Mononuclear cell (primary cell): ENCODE results near the gene RAD51B. TPM values are rescaled to one million over a fixed set of nuclear protein-coding genes. Genes with fewer than 3 reads are reported as not detected.

Experiments
- H3K27me3 ChIP-seq: 2 replicates; pipeline ENCODE4 v1.6.0; 2011; ENCODE audit warnings: low read length, control low read depth; ENCODE audit not compliant: insufficient read depth
- H3K4me1 ChIP-seq: 2 replicates; pipeline ENCODE4 v1.5.1; 2011; ENCODE audit warnings: mild to moderate bottlenecking, low read length, control low read depth; ENCODE audit not compliant: insufficient read depth
- H3K4me3 ChIP-seq: 2 replicates; pipeline ENCODE4 v1.5.1; 2011; ENCODE audit warnings: mild to moderate bottlenecking, low read length, moderate library complexity
- H3K9me3 ChIP-seq: 2 replicates; pipeline ENCODE4 v1.5.1; 2011; ENCODE audit warnings: low read depth, mild to moderate bottlenecking, control low read depth, low read length
- total RNA-seq: library from RNA; depleted of rRNA; stranded (reverse); fragments of >200 nt; gene quantifications from one replicate; pipeline ENCODE4 v1.2.3, GENCODE V29; 2012

RAD51B gene
- total RNA-seq, 1 donor = 21.4 TPM

DNA sequence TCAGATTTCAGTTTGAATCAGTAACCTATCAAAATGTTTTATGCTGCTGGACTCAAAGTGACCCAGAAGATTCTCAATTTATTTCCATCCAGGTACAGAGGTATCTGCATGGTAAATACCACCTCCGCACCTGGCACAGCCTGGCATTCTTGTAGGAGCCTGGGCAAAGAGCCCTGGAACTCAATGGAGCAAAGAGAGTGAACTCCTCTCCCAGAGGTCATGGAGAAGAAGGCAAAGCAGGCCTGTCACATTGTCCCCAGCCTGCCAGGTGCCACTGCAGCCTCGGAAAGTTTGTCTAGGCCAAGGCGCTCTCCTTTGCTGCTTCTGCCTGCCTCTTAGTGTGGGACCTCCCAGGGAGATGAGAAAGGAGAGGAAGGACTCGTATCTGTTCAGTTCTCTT lies 653.5 kb downstream of the RAD51B start:
- H3K9me3 ChIP-seq = no peaks in the 10 kb centered on the region
- no peak overlapping the region for H3K4me3 ChIP-seq
- H3K27me3 ChIP-seq = no peaks in the 10 kb centered on the region
- H3K4me1 ChIP-seq = peaks cover 86% of the 10 kb centered on the region

DNA sequence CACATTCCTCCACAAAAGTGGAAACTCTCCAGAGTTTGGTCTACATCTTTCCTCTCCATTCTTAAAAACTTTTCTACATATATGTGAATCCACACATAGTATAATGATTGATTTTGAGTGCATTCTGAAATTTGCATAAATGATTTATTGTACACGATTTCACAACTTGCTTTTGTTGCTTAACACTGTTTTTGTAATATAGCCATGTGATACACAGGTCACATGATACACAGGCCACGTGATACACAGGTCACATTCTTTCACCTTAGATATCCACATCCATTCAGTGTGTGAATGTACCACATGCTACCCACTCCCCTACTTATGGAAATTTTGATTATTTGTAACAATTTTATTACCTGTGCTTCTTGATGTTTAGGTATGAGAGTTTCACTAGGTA lies 654.2 kb downstream of the RAD51B start:
- H3K9me3 ChIP-seq = no peaks in the 10 kb centered on the region
- no peak overlapping the region for H3K4me3 ChIP-seq
- H3K27me3 ChIP-seq = no peaks in the 10 kb centered on the region
- peaks cover 79% of the 10 kb centered on the region for H3K4me1 ChIP-seq

DNA sequence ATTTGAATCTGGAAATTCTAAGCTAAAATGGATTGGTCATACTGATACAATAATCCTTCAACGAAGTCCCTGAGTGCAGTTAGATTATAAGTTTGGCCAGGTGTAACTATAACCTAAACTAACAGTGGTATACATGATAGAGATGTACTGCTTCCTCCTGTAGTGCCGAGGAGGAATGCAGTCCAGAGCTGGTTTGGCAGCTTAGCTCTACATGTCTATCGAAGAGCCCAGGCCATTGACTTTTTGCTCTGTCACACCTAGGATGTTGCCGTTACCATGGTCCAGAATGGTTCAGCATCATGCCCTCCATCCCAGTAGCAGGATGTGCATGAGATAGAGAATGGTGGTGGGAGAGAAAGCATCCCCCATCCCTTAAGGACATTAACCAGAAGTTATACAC lies 655.2 kb downstream of the RAD51B start:
- Histone ChIP-seq H3K9me3 (no peaks in the 10 kb centered on the region), H3K4me1 (peaks cover 74% of the 10 kb centered on the region), H3K27me3 (no peaks in the 10 kb centered on the region), H3K4me3 (no peak overlapping the region)

DNA sequence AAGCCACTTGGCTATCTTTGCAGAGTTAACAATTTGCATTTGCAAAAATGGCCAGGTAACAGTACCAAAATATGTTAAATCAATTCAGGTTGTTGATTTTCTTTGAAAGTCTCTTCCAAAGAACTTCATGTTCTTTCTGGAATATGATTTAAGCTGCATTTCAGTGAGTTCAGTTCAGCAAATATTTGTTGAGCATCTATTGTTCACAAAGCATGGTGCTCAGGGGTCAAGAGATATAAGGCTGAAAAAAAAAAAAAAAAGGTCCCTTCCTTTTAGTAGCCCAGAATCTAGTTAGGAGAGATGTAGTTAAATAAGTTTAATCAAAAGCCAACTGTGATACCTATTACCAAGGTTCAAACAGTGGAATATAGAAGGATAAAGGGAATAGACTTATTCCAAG lies 656.2 kb downstream of the RAD51B start:
- H3K4me1 ChIP-seq = peaks cover 65% of the 10 kb centered on the region
- H3K4me3 ChIP-seq = no peak overlapping the region

DNA sequence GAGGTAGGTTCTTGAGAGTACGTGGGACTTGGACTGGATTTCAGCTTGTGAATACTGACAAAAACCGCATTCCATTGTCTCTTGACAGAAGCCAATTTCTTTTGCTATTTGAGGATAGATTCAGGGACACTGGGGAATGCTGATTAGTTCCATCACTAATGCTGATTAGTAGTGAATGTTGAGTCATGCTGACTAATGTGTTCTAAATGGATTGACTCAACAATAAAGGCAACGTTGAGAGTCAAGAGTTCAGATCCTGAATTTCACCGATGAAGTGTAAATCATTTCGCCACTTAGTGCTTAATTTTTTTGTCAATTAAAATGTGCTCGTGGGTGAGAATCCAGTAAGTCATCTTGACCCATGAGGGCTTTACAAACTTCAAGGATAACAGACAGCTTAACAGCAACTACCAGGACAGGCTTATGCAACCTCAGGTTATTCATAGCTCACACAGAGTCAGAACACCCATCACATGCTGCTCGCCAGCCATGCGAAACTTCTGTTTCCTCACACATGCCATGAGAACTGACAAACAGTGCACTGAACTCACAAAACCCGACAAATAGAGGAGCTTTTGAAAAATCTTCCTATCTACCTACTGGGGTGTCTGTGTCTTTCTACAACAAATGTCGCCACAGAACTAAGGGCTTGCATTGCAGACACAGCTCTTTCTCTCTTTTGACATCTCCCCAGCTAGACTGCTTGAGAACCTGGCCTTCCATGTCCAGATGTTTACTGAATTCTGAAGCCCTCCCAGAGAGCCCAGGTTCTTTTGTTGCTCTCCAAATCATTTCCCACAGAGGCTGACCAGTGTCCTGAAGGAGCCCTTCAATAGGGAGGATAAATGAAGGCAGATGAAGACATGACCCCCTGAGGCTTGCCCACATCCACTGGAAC lies 656.9 kb downstream of the RAD51B start:
- Histone ChIP-seq H3K4me1 (peaks cover 58% of the 10 kb centered on the region), H3K4me3 (no peak overlapping the region), H3K27me3 (no peaks in the 10 kb centered on the region), H3K9me3 (no peaks in the 10 kb centered on the region)

More for the DNA sequence above, 656.2 kb downstream of the RAD51B start:
- H3K9me3 ChIP-seq = no peaks in the 10 kb centered on the region
- H3K27me3 ChIP-seq = no peaks in the 10 kb centered on the region

DNA sequence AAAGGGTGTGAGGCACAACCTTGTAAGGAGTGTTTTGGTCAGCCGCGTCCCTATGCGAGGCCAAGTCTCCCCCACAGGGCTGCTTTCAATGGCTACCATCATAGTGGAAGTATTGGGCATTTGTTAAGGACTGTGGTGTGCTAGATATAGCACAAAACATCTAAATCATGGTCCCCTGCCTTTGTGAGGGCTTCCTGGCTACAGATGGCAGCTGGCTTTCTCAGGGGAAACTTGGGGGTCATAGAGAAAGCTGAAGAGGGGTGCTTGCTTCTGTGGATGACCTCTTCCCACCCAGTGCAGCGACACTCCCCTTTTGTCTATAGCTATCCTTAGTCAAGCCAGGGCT lies 657.5 kb downstream of the RAD51B start:
- H3K4me3 ChIP-seq = no peak overlapping the region
- no peaks in the 10 kb centered on the region for H3K27me3 ChIP-seq
- H3K4me1 ChIP-seq = peaks cover 52% of the 10 kb centered on the region
- H3K9me3 ChIP-seq = no peaks in the 10 kb centered on the region

- no peak overlapping the region for H3K4me3 ChIP-seq
Measured at GRCh38 chr14:68477461-68478085, 658.0 kb downstream of the RAD51B start.

DNA sequence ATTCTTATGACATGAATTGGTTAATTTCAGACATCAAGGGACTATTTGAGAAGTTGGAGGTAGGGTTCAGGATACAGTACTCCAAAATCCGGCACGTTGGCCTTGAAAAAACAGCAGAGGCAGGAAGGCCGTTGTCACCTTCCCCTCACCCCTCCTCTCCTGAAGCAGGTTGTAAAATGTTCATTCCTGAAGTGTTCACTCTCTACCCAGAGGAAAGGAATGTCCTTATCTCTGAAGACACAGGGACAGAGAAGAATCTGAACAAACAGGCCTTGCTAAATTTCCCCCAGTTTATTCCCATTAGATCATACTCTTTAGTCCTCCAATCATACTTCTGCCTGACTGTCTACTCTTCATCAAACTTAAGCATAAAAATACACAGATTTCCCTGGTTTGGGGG lies 659.7 kb downstream of the RAD51B start:
- Histone ChIP-seq H3K4me3 (no peak overlapping the region), H3K27me3 (no peaks in the 10 kb centered on the region), H3K4me1 (peaks cover 50% of the 10 kb centered on the region), H3K9me3 (no peaks in the 10 kb centered on the region)

More at GRCh38 chr14:68477461-68478085, 658.0 kb downstream of the RAD51B start:
- no peaks in the 10 kb centered on the region for H3K9me3 ChIP-seq
- peaks cover 48% of the 10 kb centered on the region for H3K4me1 ChIP-seq
- H3K27me3 ChIP-seq = no peaks in the 10 kb centered on the region

- H3K27me3 ChIP-seq = no peaks in the 10 kb centered on the region
- no peaks in the 10 kb centered on the region for H3K9me3 ChIP-seq
- no peak overlapping the region for H3K4me3 ChIP-seq
- peaks cover 32% of the 10 kb centered on the region for H3K4me1 ChIP-seq
Measured at GRCh38 chr14:68482018-68482417, 662.4 kb downstream of the RAD51B start.

- Histone ChIP-seq H3K4me3 (no peak overlapping the region), H3K9me3 (no peaks in the 10 kb centered on the region), H3K4me1 (peaks cover 24% of the 10 kb centered on the region), H3K27me3 (no peaks in the 10 kb centered on the region)
Measured at GRCh38 chr14:68482772-68483395, 663.3 kb downstream of the RAD51B start.

DNA sequence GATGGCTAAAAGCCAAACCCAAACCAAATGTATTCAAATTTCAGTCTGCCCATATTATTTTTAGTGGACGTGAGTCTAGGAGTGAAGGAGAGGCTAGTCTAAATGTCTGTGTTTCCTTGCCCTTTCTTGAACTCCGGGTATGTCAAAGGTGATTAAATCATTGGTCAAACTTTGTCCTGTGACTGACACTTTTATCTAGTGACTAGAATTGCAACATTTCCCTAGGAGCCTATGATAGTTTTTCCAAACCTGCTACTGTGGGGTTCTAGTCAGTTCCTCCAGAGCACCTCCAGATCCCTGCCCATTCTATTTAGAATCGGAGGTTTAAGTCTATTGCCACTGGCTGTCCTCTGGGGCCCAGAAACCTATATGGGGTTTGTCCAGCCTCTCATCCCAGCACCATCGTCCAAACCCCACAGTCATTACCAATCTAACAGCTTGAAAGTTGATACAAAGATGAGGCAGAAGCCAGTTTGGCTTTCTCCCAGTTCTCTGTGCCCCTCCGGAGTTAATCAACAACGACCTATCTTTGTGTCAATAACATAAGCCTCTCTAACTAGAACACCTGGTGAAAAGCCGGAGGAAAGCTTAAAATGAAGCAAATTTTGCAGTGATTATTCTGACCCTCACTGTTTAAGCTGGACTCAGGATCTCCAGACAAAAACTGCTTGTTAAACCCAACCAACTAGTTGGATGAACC lies 666.6 kb downstream of the RAD51B start:
- no peaks in the 10 kb centered on the region for H3K27me3 ChIP-seq
- H3K9me3 ChIP-seq = no peaks in the 10 kb centered on the region
- peaks cover 22% of the 10 kb centered on the region for H3K4me1 ChIP-seq
- no peak overlapping the region for H3K4me3 ChIP-seq

DNA sequence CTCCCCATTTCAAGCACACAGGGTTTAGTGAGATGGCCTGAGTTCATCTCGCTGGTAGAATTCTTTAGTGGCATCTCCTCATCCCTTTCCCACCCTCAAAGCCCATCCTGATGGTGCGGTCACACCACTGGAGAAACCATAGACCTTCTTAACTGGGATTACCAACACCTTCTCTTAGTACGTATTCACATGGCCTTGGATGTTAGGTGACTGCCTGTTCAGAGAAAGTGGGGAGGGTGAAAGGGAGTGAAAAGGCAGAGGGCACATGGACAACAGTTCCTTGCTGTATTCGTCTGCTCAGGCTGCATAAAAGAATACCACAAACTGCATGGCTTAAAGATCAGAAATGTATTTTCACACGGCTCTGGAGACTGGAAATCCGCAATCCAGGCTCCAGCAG lies 667.2 kb downstream of the RAD51B start:
- Histone ChIP-seq H3K4me1 (peaks cover 22% of the 10 kb centered on the region), H3K4me3 (no peak overlapping the region), H3K9me3 (no peaks in the 10 kb centered on the region), H3K27me3 (no peaks in the 10 kb centered on the region)

DNA sequence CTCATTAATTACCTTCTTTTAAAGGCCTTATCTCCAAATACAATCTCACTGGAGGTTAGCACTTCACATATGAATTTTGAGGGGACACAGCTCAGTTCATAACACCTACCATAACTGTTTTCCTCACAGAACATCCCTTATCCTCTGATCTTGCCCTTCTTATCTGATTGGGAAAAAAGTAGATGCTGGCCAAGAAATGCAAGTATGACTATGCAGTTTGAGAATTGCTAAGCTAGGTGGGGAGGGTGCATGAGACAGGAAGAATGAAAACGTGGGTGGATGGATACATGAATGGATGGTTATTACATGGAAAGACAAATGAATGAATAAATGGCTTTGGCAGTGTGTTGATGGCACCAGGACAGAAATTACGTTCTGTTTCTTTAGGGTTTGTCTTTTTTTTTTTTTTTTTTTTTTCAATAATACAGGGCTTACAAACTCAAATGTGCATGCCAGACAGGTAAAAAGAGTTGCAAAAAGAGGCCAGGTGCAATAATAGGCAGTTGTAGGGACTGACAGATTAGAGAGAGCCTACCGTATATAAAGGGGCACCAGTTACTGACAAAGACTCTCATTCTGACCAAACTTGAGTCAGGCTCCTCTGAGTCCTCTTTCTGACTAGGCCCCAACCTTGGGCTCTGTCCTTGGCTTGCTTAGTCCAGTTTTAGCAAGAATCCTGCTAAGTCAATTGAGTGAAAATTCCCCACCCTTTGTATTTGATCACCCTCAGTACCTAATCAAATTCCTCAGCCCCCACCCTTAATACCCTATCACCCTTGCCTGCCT lies 668.4 kb downstream of the RAD51B start:
- Histone ChIP-seq H3K27me3 (no peaks in the 10 kb centered on the region), H3K9me3 (no peaks in the 10 kb centered on the region), H3K4me3 (no peak overlapping the region), H3K4me1 (peaks cover 17% of the 10 kb centered on the region)

DNA sequence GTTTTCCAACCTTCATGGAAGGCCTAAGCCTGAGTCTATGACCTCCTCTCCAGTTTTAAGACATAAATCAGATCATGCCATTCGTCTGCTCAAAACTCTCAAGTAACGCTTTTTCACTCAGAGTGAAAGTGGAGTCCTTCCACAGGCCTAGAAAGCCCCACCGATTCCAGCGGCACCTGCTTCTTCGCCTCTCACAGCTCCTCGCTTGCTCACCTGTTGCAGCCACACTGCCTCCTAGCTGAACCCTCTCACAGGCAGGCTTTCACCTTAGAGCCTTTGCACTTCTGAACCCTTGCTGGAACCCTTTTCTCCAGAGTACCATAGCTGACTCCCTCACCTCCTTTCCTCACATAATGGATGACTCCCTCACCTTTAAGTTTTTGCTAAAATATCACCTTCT lies 672.2 kb downstream of the RAD51B start:
- peaks cover 15% of the 10 kb centered on the region for H3K4me1 ChIP-seq
- H3K9me3 ChIP-seq = no peaks in the 10 kb centered on the region
- H3K4me3 ChIP-seq = no peak overlapping the region
- no peaks in the 10 kb centered on the region for H3K27me3 ChIP-seq
